H1 (cell line): ENCODE data around the gene NAA25. TPM values are rescaled to one million over a fixed set of nuclear protein-coding genes. Genes with fewer than 3 reads are reported as not detected.
A peak's percentile ranks its signal among the peaks of the same experiment; 100 is the strongest.

Source experiments
- CTCF ChIA-PET: fragments of 300-600 bp; sonication (Branson Sonifier 250); formaldehyde crosslinking; loops from one replicate; lab custom pipeline; 2021; ENCODE audit not compliant: partially characterized antibody; lab: Charles Lee
- POLR2A ChIA-PET: fragments of 300-600 bp; sonication (Branson Sonifier 250); formaldehyde crosslinking; loops from one replicate; lab custom pipeline; 2021; ENCODE audit warnings: inconsistent platforms; ENCODE audit not compliant: partially characterized antibody; lab: Charles Lee
- DNase-seq, 2 experiments: peaks; one replicate each; pipeline versions ENCODE4 v3.0.0 to v3.0.0-alpha.2; 2010 to 2022; ENCODE audit warnings: low spot score in 2 of 2, low read depth in 1 of 2, mixed read lengths in 1 of 2
- FAIRE-seq: peaks from 2 replicates; lab custom pipeline; 2011; peaks lifted over from hg19 to GRCh38; lab: Jason Lieb, UNC
- H2AFZ ChIP-seq: 2 replicates; pipeline ENCODE4 v1.8.1; 2012; ENCODE audit warnings: low read length, inconsistent platforms
- H2AK5ac ChIP-seq: 2 replicates; pipeline ENCODE4 v1.6.1; 2013; ENCODE audit warnings: low read depth, low read length
- H2BK120ac ChIP-seq: replicated peaks from 2 replicates; pipeline ENCODE3; 2013; ENCODE audit warnings: low read depth, low read length, inconsistent platforms
- H2BK12ac ChIP-seq: 2 replicates; pipeline ENCODE4 v1.6.1; 2013; ENCODE audit warnings: low read depth, low read length
- H2BK15ac ChIP-seq: 2 replicates; pipeline ENCODE4 v1.6.1; 2013; ENCODE audit warnings: low read length
- H2BK20ac ChIP-seq: 2 replicates; pipeline ENCODE4 v1.6.1; 2013; ENCODE audit warnings: low read length
- H2BK5ac ChIP-seq: 2 replicates; pipeline ENCODE4 v1.6.1; 2013; ENCODE audit warnings: low read depth, low read length
- H3K14ac ChIP-seq: 2 replicates; pipeline ENCODE4 v1.6.1; 2013; ENCODE audit warnings: inconsistent platforms; ENCODE audit not compliant: insufficient read length
- H3K18ac ChIP-seq: 2 replicates; pipeline ENCODE4 v1.6.1; 2013; ENCODE audit warnings: low read length; ENCODE audit errors: extremely low read depth
- H3K23ac ChIP-seq: 2 replicates; pipeline ENCODE4 v1.6.1; 2013; ENCODE audit warnings: inconsistent platforms; ENCODE audit not compliant: insufficient read length
- H3K23me2 ChIP-seq: 2 replicates; pipeline ENCODE4 v1.6.1; 2013; ENCODE audit warnings: low read depth, low read length
- H3K27ac ChIP-seq: 2 replicates; pipeline ENCODE4 v1.6.1; 2011; ENCODE audit warnings: low read depth, low read length, inconsistent platforms
- H3K27me3 ChIP-seq, 4 experiments: replicated peaks in 1 of 4; 1 replicate in 1 of 4; 2 replicates in 3 of 4; pipeline versions ENCODE4 v1.6.1 to v1.8.1; 2011 to 2013; ENCODE audit warnings: low read length in 3 of 4, mild to moderate bottlenecking in 3 of 4, inconsistent platforms in 2 of 4, mixed read lengths in 2 of 4, moderate library complexity in 1 of 4; ENCODE audit not compliant: control insufficient read depth in 3 of 4, insufficient read depth in 3 of 4; ENCODE audit errors: extremely low read depth in 1 of 4
- H3K36me3 ChIP-seq, 4 experiments: 2 replicates each; pipeline versions ENCODE4 v1.6.1 to v1.8.1; 2011 to 2013; ENCODE audit warnings: mild to moderate bottlenecking in 4 of 4, low read length in 3 of 4, moderate library complexity in 2 of 4, control low read depth in 1 of 4, inconsistent platforms in 1 of 4; ENCODE audit not compliant: insufficient read depth in 4 of 4, control insufficient read depth in 2 of 4
- H3K4ac ChIP-seq: replicated peaks from 2 replicates; pipeline ENCODE3; 2013; ENCODE audit warnings: low read length, low read depth, mixed read lengths, inconsistent platforms; ENCODE audit not compliant: insufficient read length
- H3K4me1 ChIP-seq, 4 experiments: replicated peaks in 1 of 4; 1 replicate in 1 of 4; 2 replicates in 3 of 4; pipeline versions ENCODE4 v1.6.1 to v1.8.1; 2011 to 2013; ENCODE audit warnings: low read length in 3 of 4, inconsistent platforms in 2 of 4, mixed read lengths in 1 of 4; ENCODE audit not compliant: insufficient read depth in 4 of 4, control insufficient read depth in 3 of 4
- H3K4me2 ChIP-seq, 2 experiments: 2 replicates each; pipeline versions ENCODE4 v1.6.1 to v1.8.1; 2011 to 2013; ENCODE audit warnings: low read depth in 2 of 2, low read length in 2 of 2, control low read depth in 1 of 2, inconsistent platforms in 1 of 2, mild to moderate bottlenecking in 1 of 2; ENCODE audit not compliant: insufficient read depth in 1 of 2
- H3K4me3 ChIP-seq, 4 experiments: fragments of 200-600, 300-600 bp in 1 of 4; sonication (generic), shearing (Covaris generic), sonication (Bioruptor Twin) in 1 of 4; 2 replicates each; pipeline versions ENCODE4 v1.5.1 to v1.8.1; 2011 to 2016; ENCODE audit warnings: low read length in 4 of 4, low read depth in 3 of 4, control low read depth in 2 of 4, inconsistent platforms in 2 of 4, mild to moderate bottlenecking in 2 of 4, mixed read lengths in 1 of 4, moderate library complexity in 1 of 4; ENCODE audit not compliant: insufficient read depth in 2 of 4; ENCODE audit errors: extremely low read depth in 1 of 4
- H3K56ac ChIP-seq: replicated peaks from 2 replicates; pipeline ENCODE3; 2013; ENCODE audit warnings: low read depth, mild to moderate bottlenecking, mixed read lengths, low read length, inconsistent platforms; ENCODE audit not compliant: insufficient read length
- H3K79me1 ChIP-seq: 2 replicates; pipeline ENCODE4 v1.6.1; 2013; ENCODE audit warnings: low read depth, low read length, control low read depth
- H3K79me2 ChIP-seq, 2 experiments: 2 replicates each; pipeline versions ENCODE4 v1.6.1 to v1.8.1; 2012 to 2013; ENCODE audit warnings: low read length in 2 of 2, mild to moderate bottlenecking in 2 of 2, inconsistent platforms in 1 of 2; ENCODE audit not compliant: insufficient read depth in 2 of 2, control insufficient read depth in 1 of 2
- H3K9ac ChIP-seq, 4 experiments: replicated peaks in 1 of 4; 1 replicate in 1 of 4; 2 replicates in 3 of 4; pipeline versions ENCODE4 v1.6.1 to v1.8.1; 2011 to 2013; ENCODE audit warnings: low read depth in 3 of 4, low read length in 3 of 4, control low read depth in 2 of 4, mild to moderate bottlenecking in 2 of 4, moderate library complexity in 2 of 4, inconsistent platforms in 1 of 4; ENCODE audit errors: extremely low read depth in 1 of 4
- H3K9me3 ChIP-seq, 2 experiments: 2 replicates each; pipeline versions ENCODE4 v1.6.1 to v1.8.1; 2012 to 2013; ENCODE audit warnings: mild to moderate bottlenecking in 2 of 2, moderate library complexity in 2 of 2, control low read depth in 1 of 2, inconsistent platforms in 1 of 2, low read depth in 1 of 2, low read length in 1 of 2, mixed read lengths in 1 of 2; ENCODE audit not compliant: insufficient read depth in 2 of 2
- H4K20me1 ChIP-seq, 2 experiments: replicated peaks in 1 of 2; 2 replicates each; pipeline versions ENCODE3 to v1.8.1; 2011 to 2013; ENCODE audit warnings: inconsistent platforms in 2 of 2, low read length in 2 of 2, mild to moderate bottlenecking in 1 of 2; ENCODE audit not compliant: insufficient read depth in 2 of 2, control insufficient read depth in 1 of 2
- H4K5ac ChIP-seq: 2 replicates; pipeline ENCODE4 v1.6.1; 2013; ENCODE audit warnings: low read length, low read depth, mixed read lengths, inconsistent platforms; ENCODE audit not compliant: insufficient read length
- H4K8ac ChIP-seq: 2 replicates; pipeline ENCODE4 v1.8.0; 2013; ENCODE audit warnings: mild to moderate bottlenecking, moderate library complexity, low read length, inconsistent platforms; ENCODE audit not compliant: insufficient read depth; ENCODE audit errors: extremely low read depth
- H4K91ac ChIP-seq: replicated peaks from 2 replicates; pipeline ENCODE3; 2013; ENCODE audit warnings: low read length, mixed read lengths, inconsistent platforms; ENCODE audit not compliant: insufficient read length
- CEBPB ChIP-seq: IDR thresholded peaks from 2 replicates; pipeline ENCODE4 v1.6.1; 2012; ENCODE audit warnings: low read depth, low read length
- EP300 ChIP-seq, 2 experiments: IDR thresholded peaks; 1 replicate in 1 of 2; 2 replicates in 1 of 2; pipeline ENCODE4 v1.6.1; 2011 to 2012; ENCODE audit warnings: low read depth in 2 of 2, low read length in 2 of 2, mild to moderate bottlenecking in 2 of 2, borderline replicate concordance in 1 of 2, inconsistent platforms in 1 of 2, moderate library complexity in 1 of 2
- JUND ChIP-seq: IDR thresholded peaks from 2 replicates; pipeline ENCODE4 v1.6.1; 2011; ENCODE audit warnings: mild to moderate bottlenecking, improper control_type of control experiment, low read length
- PHF8 ChIP-seq: fragments of 200-600 bp; sonication (generic); conservative IDR thresholded peaks from 2 replicates; pipeline ENCODE4 v1.7.1; 2012; ENCODE audit warnings: low read depth, mild to moderate bottlenecking, inconsistent platforms, low read length, moderate library complexity
- POLR2A ChIP-seq, 2 experiments: IDR thresholded peaks; 1 replicate in 1 of 2; 2 replicates in 1 of 2; pipeline ENCODE4 v1.6.1; 2011; ENCODE audit warnings: low read depth in 2 of 2, low read length in 2 of 2, mild to moderate bottlenecking in 2 of 2; ENCODE audit errors: control extremely low read depth in 1 of 2
- SP1 ChIP-seq: IDR thresholded peaks from 2 replicates; pipeline ENCODE4 v1.6.1; 2011; ENCODE audit warnings: low read depth, low read length
- TAF1 ChIP-seq: IDR thresholded peaks from 2 replicates; pipeline ENCODE4 v1.6.1; 2011; ENCODE audit warnings: mild to moderate bottlenecking, low read depth, low read length
- WGBS, 2 experiments: shearing (Covaris generic) in 1 of 2; methylation state at CpG; one replicate each; pipeline versions ENCODE4 v1.1.6 to v1.1.7; 2013 to 2015; ENCODE audit warnings: low lambda C conversion rate in 2 of 2, mixed read lengths in 2 of 2, inconsistent platforms in 1 of 2, low coverage in 1 of 2, missing lambda C conversion rate in 1 of 2; ENCODE audit not compliant: insufficient replicate concordance in 2 of 2, insufficient coverage in 1 of 2, insufficient read length in 1 of 2; ENCODE audit errors: extremely low coverage in 1 of 2, missing lambda C conversion rate in 1 of 2; 5-methylcytosine and 5-hydroxymethylcytosine counted together
- polyA plus RNA-seq, 7 experiments: library from polyadenylated mRNA; depleted of rRNA in 3 of 7; stranded (reverse) in 5 of 7; unstranded in 2 of 7; fragments of >200 nt in 5 of 7; fragments of 200-250 nt in 2 of 7; gene quantifications; 1 replicate in 5 of 7; 2 replicates in 1 of 7; 4 replicates in 1 of 7; pipeline versions ENCODE4 v1.2.1 to v1.2.3, GENCODE V29; 2011 to 2013; ENCODE audit warnings: missing spikeins in 2 of 7, mixed read lengths in 2 of 7
- total RNA-seq: library from RNA; stranded (reverse); fragmentation: NEBNext Ultra II Directional; extraction: Animal tissue kit (Norgen Biotek cat#: 25700); gene quantifications from 2 replicates; pipeline ENCODE4 v1.2.1, GENCODE V29; 2021

The NAA25 gene
- total and polyA plus RNA-seq, 2 of the 8 experiments (the other 6 are each of a cell fraction or from before 2014, with no cell fraction given), result 10.8 to 60.3 TPM

DNA sequence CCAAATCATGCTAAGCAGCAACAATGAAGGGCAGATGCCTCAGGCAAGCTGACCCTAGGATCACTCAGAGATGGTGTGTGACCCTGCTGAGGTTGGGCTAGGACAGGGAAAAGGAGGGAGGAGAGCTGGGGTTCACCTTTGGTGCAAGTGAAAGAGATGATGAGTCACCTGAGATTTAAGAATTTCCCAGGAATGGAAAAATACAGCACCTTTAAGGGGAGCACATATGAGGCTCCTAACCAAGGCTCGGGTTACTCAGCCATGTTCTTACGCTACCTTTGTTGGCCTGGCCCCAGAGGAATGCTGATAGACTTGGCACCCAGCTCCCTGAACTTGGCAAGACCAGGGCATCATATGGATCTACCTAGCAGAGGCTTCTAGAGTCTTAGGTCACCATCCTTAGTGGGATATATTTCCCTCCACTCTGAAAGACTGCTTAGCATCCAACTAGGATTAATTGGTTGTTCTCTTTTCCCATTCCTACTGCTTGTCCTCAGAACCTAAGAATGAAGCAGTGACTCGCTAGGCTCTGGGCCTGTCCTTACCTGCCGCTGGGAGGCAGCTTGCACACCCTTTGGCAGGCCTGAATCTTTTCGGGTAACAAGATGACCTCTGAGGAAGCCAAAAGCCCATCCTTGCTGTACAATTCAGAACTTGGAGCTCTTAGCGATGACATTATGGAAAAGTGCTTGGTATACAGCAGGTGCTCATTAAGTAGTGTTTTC is 4.0 kb upstream of the NAA25 start:
- Histone ChIP-seq H4K91ac (peak overlapping the region; percentile 22), H3K23ac (no peak overlapping the region), H3K4ac (peak overlapping the region; percentile 24), H2AFZ (peak overlapping the region; percentile 14), H3K27me3 (no peaks in the 10 kb centered on the region), H3K27ac (peak overlapping the region; percentile 15; the same call in 1 of the 2 replicates), H2BK12ac (peak overlapping the region; percentile 89), H4K8ac (no peak overlapping the region), H3K36me3 (no peaks in the 10 kb centered on the region), H2AK5ac (no peak overlapping the region), H3K9ac (no peak overlapping the region; a peak in 2 of 7 replicates), H4K20me1 (no peaks in the 10 kb centered on the region), H3K79me1 (no peaks in the 10 kb centered on the region; the same call in 1 of the 2 replicates), H3K23me2 (peaks cover 8% of the 10 kb centered on the region; the same call in 1 of the 2 replicates), H2BK20ac (peak overlapping the region; percentile 76; the same call in 1 of the 2 replicates), H3K14ac (no peak overlapping the region), H3K18ac (peak overlapping the region; percentile 63; the same call in 1 of the 2 replicates), H3K4me1 (peaks cover 11 to 17% (median 14%) of the 10 kb centered on the region in 4 experiments; a peak in 6 of 7 replicates), H2BK15ac (no peak overlapping the region), H3K56ac (no peak overlapping the region), H2BK120ac (peak overlapping the region; percentile 3), H3K4me3 (no peak overlapping the region), H3K4me2 (no peak overlapping the region; a peak in 1 of 4 replicates), H2BK5ac (peak overlapping the region; percentile 3), H4K5ac (peak overlapping the region; percentile 12), H3K9me3 (no peaks in the 10 kb centered on the region), H3K79me2 (peaks cover 6 to 15% of the 10 kb centered on the region in 2 experiments)
- DNase-seq, result no peak
- ChIA-PET CTCF (interaction anchor here (1.1 to 2.1 kb wide), 3 partner anchors 9 to 85 kb away, joined by 3 to 7 read pairs (median 3); no protein-coding TSS in a partner anchor), POLR2A (interaction anchor here (0.7 kb wide), 1 partner anchor 14 kb away, joined by 3 read pairs; no protein-coding TSS in a partner anchor)
- no peak for TF ChIP-seq PHF8
- TF ChIP-seq SP1, result 0 out of 2 replicates have a peak, but pooled peaks have one; percentile 19
- TF ChIP-seq POLR2A (IDR thresholded peaks at IDR 0.05; ENCODE audit: control extremely low read depth in 1 of 2, low read depth in 2 of 2, low read length in 2 of 2), result peak in 1 of 2 experiments; percentile 30; a peak in 1 of 3 replicates
- TF ChIP-seq CEBPB, result no peak
- TF ChIP-seq JUND, result peak; percentile 73
- TF ChIP-seq TAF1, result 0 out of 2 replicates have a peak, but pooled peaks have one; percentile 39
- no peak for TF ChIP-seq EP300 (IDR thresholded peaks at IDR 0.05; ENCODE audit: borderline replicate concordance in 1 of 2, low read depth in 2 of 2, low read length in 2 of 2)
- FAIRE-seq, result no peak
- 81% methylated on average over 6 of the region's 6 CpGs; no CpG with 5 or more reads in 1 of the 2 experiments for WGBS, 2 experiments
